ENCODE measurements around the gene BHMT2. TPM values are rescaled to one million over a fixed set of nuclear protein-coding genes. Genes with fewer than 3 reads are reported as not detected.

Gene BHMT2
- total RNA-seq, 1 experiment from 2014 or later, result not detected

- DNase-seq (ENCODE audit: low read depth), result no peak
Measured at GRCh38 chr5:79062436-79062835, 7.1 kb upstream of the BHMT2 start.

GRCh38 chr5:79070350-79070667 lies 742 bp downstream of the BHMT2 start:
- no peak for DNase-seq (ENCODE audit: low read depth)

GRCh38 chr5:79074641-79075040 lies 5.1 kb downstream of the BHMT2 start:
- peak; percentile 67 for DNase-seq (ENCODE audit: low read depth)

- peak; percentile 15 for DNase-seq (ENCODE audit: low read depth)
Measured at GRCh38 chr5:79075646-79076426, 6.3 kb downstream of the BHMT2 start.

GRCh38 chr5:79076819-79077218 lies 7.3 kb downstream of the BHMT2 start:
- no peak for DNase-seq (ENCODE audit: low read depth)

GRCh38 chr5:79077680-79078365 lies 8.3 kb downstream of the BHMT2 start:
- DNase-seq (ENCODE audit: low read depth), result no peak

- DNase-seq (ENCODE audit: low read depth), result no peak
Measured at GRCh38 chr5:79080804-79081203, 11.2 kb downstream of the BHMT2 start.

GRCh38 chr5:79081779-79082178 lies 12.2 kb downstream of the BHMT2 start:
- no peak for DNase-seq (ENCODE audit: low read depth)

- DNase-seq (ENCODE audit: low read depth), result peak; percentile 23
Measured at GRCh38 chr5:79086116-79086515, 16.5 kb downstream of the BHMT2 start.

- no peak for DNase-seq (ENCODE audit: low read depth)
Measured at GRCh38 chr5:79088507-79088906, 18.9 kb downstream of the BHMT2 start.

- DNase-seq (ENCODE audit: low read depth), result no peak
Measured at GRCh38 chr5:79091064-79091463, 21.5 kb downstream of the BHMT2 start.

- DNase-seq (ENCODE audit: low read depth), result no peak
Measured at GRCh38 chr5:79093762-79094161, 24.2 kb downstream of the BHMT2 start.

- no peak for DNase-seq (ENCODE audit: low read depth)
Measured at GRCh38 chr5:79105868-79106267, 36.3 kb downstream of the BHMT2 start.

- peak; percentile 8 for DNase-seq (ENCODE audit: low read depth)
Measured at GRCh38 chr5:79107020-79107796, 37.6 kb downstream of the BHMT2 start.

GRCh38 chr5:79108086-79108485 lies 38.5 kb downstream of the BHMT2 start:
- DNase-seq (ENCODE audit: low read depth), result no peak

- no peak for DNase-seq (ENCODE audit: low read depth)
Measured at GRCh38 chr5:79108792-79109191, 39.2 kb downstream of the BHMT2 start.

GRCh38 chr5:79109527-79110492 lies 40.2 kb downstream of the BHMT2 start:
- DNase-seq (ENCODE audit: low read depth), result no peak

- DNase-seq (ENCODE audit: low read depth), result no peak
Measured at GRCh38 chr5:79111387-79111959, 41.9 kb downstream of the BHMT2 start, which contains the start of gene BHMT. Gene BHMT, plus strand, starts transcription at chr5:79111809. Its CDS starts 77 bp downstream, at chr5:79111886.

GRCh38 chr5:79111960-79112702 lies 42.6 kb downstream of the BHMT2 start:
- DNase-seq (ENCODE audit: low read depth), result no peak

GRCh38 chr5:79112703-79113058 lies 43.1 kb downstream of the BHMT2 start:
- DNase-seq (ENCODE audit: low read depth), result no peak
